GM21786 (cell line): ENCODE data around the gene ANO4.

ENCODE experiments used
- ATAC-seq: cut with Tn5 transposase; IDR thresholded peaks from one replicate; pipeline ENCODE4 v1.9.1; 2021; ENCODE audit not compliant: unreplicated experiment

Gene ANO4

GRCh38 chr12:100801320-100801719 is 6.7 kb downstream of the ANO4 start:
- ATAC-seq: no peak

- ATAC-seq: no peak
These were observed 14.2 kb downstream of the ANO4 start for GRCh38 chr12:100808777-100809176.

- ATAC-seq: no peak
These were observed 25.7 kb downstream of the ANO4 start for GRCh38 chr12:100820314-100820713.

- ATAC-seq: no peak
These were observed 29.4 kb downstream of the ANO4 start for GRCh38 chr12:100823963-100824362.

GRCh38 chr12:100824476-100824875 is 29.9 kb downstream of the ANO4 start:
- ATAC-seq: no peak

- no peak for ATAC-seq
These were observed 31.7 kb downstream of the ANO4 start for GRCh38 chr12:100826323-100826722.

GRCh38 chr12:100827901-100828520 is 33.4 kb downstream of the ANO4 start:
- ATAC-seq: peak; percentile 64

- ATAC-seq: no peak
These were observed 35.6 kb downstream of the ANO4 start for GRCh38 chr12:100830003-100830795.

GRCh38 chr12:100833282-100833681 is 38.7 kb downstream of the ANO4 start:
- no peak for ATAC-seq

GRCh38 chr12:100840748-100841147 is 46.2 kb downstream of the ANO4 start:
- ATAC-seq: no peak

GRCh38 chr12:100842156-100842555 is 47.6 kb downstream of the ANO4 start:
- no peak for ATAC-seq

GRCh38 chr12:100843061-100843460 is 48.5 kb downstream of the ANO4 start:
- ATAC-seq: no peak

- ATAC-seq: no peak
These were observed 50.5 kb downstream of the ANO4 start for GRCh38 chr12:100845095-100845494.

- no peak for ATAC-seq
These were observed 57.1 kb downstream of the ANO4 start for GRCh38 chr12:100851637-100852036.

GRCh38 chr12:100857418-100857817 is 62.8 kb downstream of the ANO4 start:
- no peak for ATAC-seq

- no peak for ATAC-seq
These were observed 63.4 kb downstream of the ANO4 start for GRCh38 chr12:100857971-100858370.

- ATAC-seq: no peak
These were observed 64.1 kb downstream of the ANO4 start for GRCh38 chr12:100858656-100859055.

GRCh38 chr12:100859063-100859627 is 64.6 kb downstream of the ANO4 start:
- no peak for ATAC-seq

GRCh38 chr12:100860611-100861010 is 66.0 kb downstream of the ANO4 start:
- ATAC-seq: no peak

- ATAC-seq: no peak
These were observed 68.1 kb downstream of the ANO4 start for GRCh38 chr12:100862676-100863075.

GRCh38 chr12:100864366-100864765 is 69.8 kb downstream of the ANO4 start:
- ATAC-seq: no peak
